ENCODE measurements around the gene IL3RA.
"Not testable (repeated sequence)": the region's sequence is repeated elsewhere in the genome, so short reads cannot be mapped to it uniquely, and the experiment has no call there.

Gene IL3RA

GRCh38 chrX:1332433-1332832 is 4.2 kb upstream of the IL3RA start:
- FAIRE-seq: not testable (repeated sequence)

GRCh38 chrX:1334854-1335253 is 1.7 kb upstream of the IL3RA start:
- no peak for FAIRE-seq

GRCh38 chrX:1336948-1337779 is 579 bp downstream of the IL3RA start:
- FAIRE-seq: no peak

GRCh38 chrX:1341545-1342184 is 5.1 kb downstream of the IL3RA start:
- FAIRE-seq: no peak

GRCh38 chrX:1349606-1350005 is 13.0 kb downstream of the IL3RA start:
- FAIRE-seq: not testable (repeated sequence)

GRCh38 chrX:1351981-1352714 is 15.6 kb downstream of the IL3RA start:
- FAIRE-seq: no peak

GRCh38 chrX:1354036-1355019 is 17.7 kb downstream of the IL3RA start:
- FAIRE-seq: no peak

GRCh38 chrX:1355131-1356046 is 18.8 kb downstream of the IL3RA start:
- no peak for FAIRE-seq

GRCh38 chrX:1357993-1358392 is 21.4 kb downstream of the IL3RA start:
- FAIRE-seq: no peak

GRCh38 chrX:1358793-1359476 is 22.4 kb downstream of the IL3RA start:
- no peak for FAIRE-seq

GRCh38 chrX:1359477-1359873 is 22.9 kb downstream of the IL3RA start:
- no peak for FAIRE-seq

GRCh38 chrX:1360171-1360570 is 23.6 kb downstream of the IL3RA start:
- no peak for FAIRE-seq

- no peak for FAIRE-seq
These were observed 24.7 kb downstream of the IL3RA start for GRCh38 chrX:1361275-1361674.

- FAIRE-seq: no peak
These were observed 25.3 kb downstream of the IL3RA start for GRCh38 chrX:1361910-1362309.

- FAIRE-seq: not testable (repeated sequence)
These were observed 29.8 kb downstream of the IL3RA start for GRCh38 chrX:1366363-1366762.

- no peak for FAIRE-seq
These were observed 31.8 kb downstream of the IL3RA start for GRCh38 chrX:1368385-1368698.

- no peak for FAIRE-seq
These were observed 41.7 kb downstream of the IL3RA start for GRCh38 chrX:1378306-1378759.

- no peak for FAIRE-seq
These were observed 44.2 kb downstream of the IL3RA start for GRCh38 chrX:1380672-1381233.

GRCh38 chrX:1384658-1385252 is 48.2 kb downstream of the IL3RA start:
- no peak for FAIRE-seq
